ENCODE measurements around the gene PSG4.
"Not testable (repeated sequence)": the region's sequence is repeated elsewhere in the genome, so short reads cannot be mapped to it uniquely, and the experiment has no call there.

PSG4 gene

GRCh38 chr19:43205471-43206105, at the start of gene PSG4:
TSS of gene PSG4 (minus strand) at chr19:43205638. CDS start at chr19:43205536, 102 bp downstream.
- H3K27me3 Mint-ChIP-seq (ENCODE audit: low read depth); H3K4me1 Mint-ChIP-seq; H3K4me3 Mint-ChIP-seq; H3K27ac Mint-ChIP-seq; H3K36me3 Mint-ChIP-seq (ENCODE audit: low read depth): not testable (repeated sequence)
- H3K9me3 Mint-ChIP-seq: peaks cover 19% of the 10 kb centered on the region

DNA sequence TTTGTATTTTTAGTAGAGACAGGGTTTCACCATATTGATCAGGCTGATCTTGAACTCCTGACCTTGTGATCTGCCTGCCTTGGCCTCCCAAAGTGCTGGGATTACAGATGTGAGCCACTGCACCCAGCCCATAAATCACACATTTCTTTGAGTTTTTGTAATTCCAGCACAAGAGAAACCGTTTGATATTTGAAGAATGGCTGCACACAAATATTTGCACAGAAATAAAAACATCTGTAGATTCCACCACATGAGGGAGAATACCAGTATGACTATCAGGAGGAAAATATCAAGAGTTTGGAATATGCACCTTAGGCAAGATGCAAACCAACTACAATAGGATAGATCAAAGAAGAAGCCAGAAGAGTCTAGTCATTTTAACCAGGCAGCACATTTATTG, 46.0 kb upstream of the PSG4 start:
- H3K9me3 Mint-ChIP-seq; H3K27me3 Mint-ChIP-seq (ENCODE audit: low read depth); H3K4me1 Mint-ChIP-seq; H3K4me3 Mint-ChIP-seq; H3K27ac Mint-ChIP-seq; H3K36me3 Mint-ChIP-seq (ENCODE audit: low read depth): not testable (repeated sequence)

GRCh38 chr19:43250296-43250695, 44.9 kb upstream of the PSG4 start:
- H3K27me3 Mint-ChIP-seq (ENCODE audit: low read depth); H3K9me3 Mint-ChIP-seq; H3K4me3 Mint-ChIP-seq; H3K36me3 Mint-ChIP-seq (ENCODE audit: low read depth); H3K4me1 Mint-ChIP-seq; H3K27ac Mint-ChIP-seq: not testable (repeated sequence)

DNA sequence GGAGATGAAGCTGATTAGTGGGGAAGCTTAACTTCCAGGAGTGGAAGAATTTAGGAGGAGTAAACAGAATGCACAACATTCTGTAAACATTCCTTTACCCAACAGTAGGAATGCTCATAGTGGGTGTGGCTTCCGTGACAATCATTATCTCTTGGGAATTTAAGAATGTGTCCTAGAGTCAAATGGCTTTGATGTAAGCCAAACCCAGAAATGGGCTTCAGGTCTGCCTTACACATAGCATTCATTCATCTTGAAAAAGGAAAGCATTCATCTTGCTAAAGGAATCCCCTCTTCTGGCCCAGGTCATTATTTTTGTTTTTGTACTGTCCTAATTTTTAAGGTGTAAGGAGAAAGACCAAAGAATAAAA, 43.2 kb upstream of the PSG4 start:
- not testable (repeated sequence) for H3K27ac Mint-ChIP-seq; H3K36me3 Mint-ChIP-seq (ENCODE audit: low read depth); H3K27me3 Mint-ChIP-seq (ENCODE audit: low read depth); H3K4me1 Mint-ChIP-seq; H3K4me3 Mint-ChIP-seq; H3K9me3 Mint-ChIP-seq

- H3K27me3 Mint-ChIP-seq (ENCODE audit: low read depth): not testable (repeated sequence)
Measured at GRCh38 chr19:43247243-43247880, 41.9 kb upstream of the PSG4 start.

DNA sequence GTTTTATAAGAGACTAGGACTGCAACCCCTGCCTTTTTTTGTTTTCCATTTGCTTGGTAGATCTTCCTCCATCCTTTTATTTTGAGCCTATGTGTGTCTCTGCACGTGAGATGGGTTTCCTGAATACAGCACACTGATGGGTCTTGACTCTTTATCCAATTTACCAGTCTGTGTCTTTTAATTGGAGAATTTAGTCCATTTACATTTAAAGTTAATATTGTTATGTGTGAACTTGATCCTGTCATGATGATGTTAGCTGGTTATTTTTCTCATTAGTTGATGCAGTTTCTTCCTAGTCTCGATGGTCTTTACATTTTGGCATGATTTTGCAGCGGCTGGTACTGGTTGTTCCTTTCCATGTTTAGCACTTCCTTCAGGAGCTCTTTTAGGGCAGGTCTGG, 40.4 kb upstream of the PSG4 start:
- not testable (repeated sequence) for H3K27me3 Mint-ChIP-seq (ENCODE audit: low read depth); H3K4me3 Mint-ChIP-seq; H3K36me3 Mint-ChIP-seq (ENCODE audit: low read depth); H3K27ac Mint-ChIP-seq; H3K4me1 Mint-ChIP-seq
- peaks cover 16% of the 10 kb centered on the region for H3K9me3 Mint-ChIP-seq

More at GRCh38 chr19:43247243-43247880, 41.9 kb upstream of the PSG4 start:
- not testable (repeated sequence) for H3K4me1 Mint-ChIP-seq; H3K9me3 Mint-ChIP-seq; H3K27ac Mint-ChIP-seq; H3K4me3 Mint-ChIP-seq; H3K36me3 Mint-ChIP-seq (ENCODE audit: low read depth)

DNA sequence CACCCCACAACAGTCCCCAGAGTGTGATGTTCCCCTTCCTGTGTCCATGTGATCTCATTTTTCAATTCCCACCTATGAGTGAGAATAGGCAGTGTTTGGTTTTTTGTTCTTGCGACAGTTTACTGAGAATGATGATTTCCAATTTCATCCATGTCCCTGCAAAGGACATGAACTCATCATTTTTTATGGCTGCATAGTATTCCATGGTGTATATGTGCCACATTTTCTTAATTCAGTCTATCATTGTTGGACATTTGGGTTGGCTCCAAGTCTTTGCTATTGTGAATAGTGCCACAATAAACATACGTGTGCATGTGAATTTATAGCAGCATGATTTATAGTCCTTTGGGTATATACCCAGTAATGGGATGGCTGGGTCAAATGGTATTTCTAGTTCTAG, 36.8 kb upstream of the PSG4 start:
- H3K27ac Mint-ChIP-seq; H3K36me3 Mint-ChIP-seq (ENCODE audit: low read depth); H3K4me3 Mint-ChIP-seq; H3K4me1 Mint-ChIP-seq; H3K27me3 Mint-ChIP-seq (ENCODE audit: low read depth): not testable (repeated sequence)
- H3K9me3 Mint-ChIP-seq: peaks cover 24% of the 10 kb centered on the region

GRCh38 chr19:43238213-43238612, 32.8 kb upstream of the PSG4 start:
- H3K9me3 Mint-ChIP-seq: peaks cover 24% of the 10 kb centered on the region
- H3K27me3 Mint-ChIP-seq (ENCODE audit: low read depth); H3K36me3 Mint-ChIP-seq (ENCODE audit: low read depth); H3K27ac Mint-ChIP-seq; H3K4me3 Mint-ChIP-seq; H3K4me1 Mint-ChIP-seq: not testable (repeated sequence)

GRCh38 chr19:43235686-43236085, 30.2 kb upstream of the PSG4 start:
- not testable (repeated sequence) for H3K27ac Mint-ChIP-seq; H3K4me1 Mint-ChIP-seq; H3K36me3 Mint-ChIP-seq (ENCODE audit: low read depth); H3K4me3 Mint-ChIP-seq; H3K27me3 Mint-ChIP-seq (ENCODE audit: low read depth)
- peaks cover 14% of the 10 kb centered on the region for H3K9me3 Mint-ChIP-seq

- no peaks in the 10 kb centered on the region for H3K27me3 Mint-ChIP-seq (ENCODE audit: low read depth)
- H3K4me1 Mint-ChIP-seq: no peaks in the 10 kb centered on the region
- no peak overlapping the region for H3K4me3 Mint-ChIP-seq
- H3K27ac Mint-ChIP-seq: no peak overlapping the region
- no peaks in the 10 kb centered on the region for H3K36me3 Mint-ChIP-seq (ENCODE audit: low read depth)
- TF ChIP-seq CTCF (IDR thresholded peaks at IDR 0.05; ENCODE audit: unreplicated experiment in 3 of 3): no peak
- peaks cover 10% of the 10 kb centered on the region for H3K9me3 Mint-ChIP-seq
Measured at GRCh38 chr19:43229315-43229714, 23.9 kb upstream of the PSG4 start.

GRCh38 chr19:43228730-43229129, 23.3 kb upstream of the PSG4 start:
- not testable (repeated sequence) for H3K4me1 Mint-ChIP-seq; H3K36me3 Mint-ChIP-seq (ENCODE audit: low read depth); H3K27me3 Mint-ChIP-seq (ENCODE audit: low read depth); H3K4me3 Mint-ChIP-seq; H3K27ac Mint-ChIP-seq
- peaks cover 10% of the 10 kb centered on the region for H3K9me3 Mint-ChIP-seq

DNA sequence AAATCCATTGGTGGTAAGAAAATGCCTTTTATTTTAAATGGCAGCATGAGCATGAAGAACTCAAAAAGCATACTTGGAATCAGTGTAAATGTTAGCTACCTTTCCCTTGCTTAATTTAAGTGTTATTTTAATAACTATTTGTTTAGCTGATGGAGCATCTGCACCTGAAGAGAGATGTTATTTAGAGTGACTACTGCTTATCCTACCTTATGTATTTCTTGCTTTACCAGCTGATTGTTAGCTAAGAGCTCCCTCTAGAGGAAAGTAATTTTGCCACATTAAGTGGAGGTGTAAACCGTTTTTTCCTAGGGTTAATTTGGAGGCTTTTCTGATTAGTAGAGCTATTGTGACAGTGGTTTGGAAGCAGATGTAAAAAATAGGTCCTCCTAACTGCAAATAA, 21.5 kb upstream of the PSG4 start:
- H3K27me3 Mint-ChIP-seq (ENCODE audit: low read depth); H3K36me3 Mint-ChIP-seq (ENCODE audit: low read depth); H3K4me1 Mint-ChIP-seq; H3K27ac Mint-ChIP-seq; H3K4me3 Mint-ChIP-seq: not testable (repeated sequence)
- H3K9me3 Mint-ChIP-seq: peaks cover 13% of the 10 kb centered on the region

Data from nephron (organoid).